ENCODE results near the gene ARL4A. TPM values are rescaled to one million over a fixed set of nuclear protein-coding genes. Genes with fewer than 3 reads are reported as not detected.
"Not testable (repeated sequence)": the region's sequence is repeated elsewhere in the genome, so short reads cannot be mapped to it uniquely, and the experiment has no call there.

ARL4A gene
- total RNA-seq, 2 donors from 2014 or later, result 27.5 to 88.8 TPM

DNA sequence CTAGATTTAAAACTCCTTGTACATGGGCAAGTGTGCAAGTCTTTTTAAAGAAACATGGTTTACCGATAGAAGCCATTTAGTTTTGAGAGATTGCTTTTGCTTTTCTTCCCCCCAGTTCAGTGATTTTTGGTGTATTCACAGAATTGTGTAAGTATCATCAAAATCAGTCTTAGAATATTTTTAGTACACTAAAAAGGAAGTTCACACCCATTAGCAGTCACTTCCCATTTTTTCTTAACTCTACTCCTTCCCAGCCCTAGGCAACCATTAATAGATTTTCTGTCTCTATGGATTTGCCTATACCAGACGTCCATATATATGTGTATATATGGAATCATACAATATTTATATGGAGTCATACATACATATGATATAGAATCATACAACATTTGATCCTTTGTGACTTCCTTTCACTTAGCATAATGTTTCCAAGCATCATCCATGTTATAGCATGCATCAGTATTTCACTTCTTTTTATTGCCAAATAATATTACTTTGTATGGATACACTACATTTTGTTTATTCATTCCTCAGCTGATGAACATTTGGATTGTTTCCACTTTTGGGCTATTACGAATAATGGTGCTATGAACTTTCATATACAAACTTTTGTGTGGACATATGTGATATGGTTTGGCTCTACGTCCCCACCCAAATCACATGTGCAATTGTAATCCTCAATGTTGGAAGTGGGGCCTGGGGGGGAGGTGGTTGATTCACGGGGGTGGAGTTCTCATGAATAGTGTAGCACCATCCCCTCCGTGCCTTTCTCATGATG is 16.5 kb upstream of the ARL4A start:
- Histone ChIP-seq H3K9me3 (no peaks in the 10 kb centered on the region), H3K4me3 (no peak overlapping the region), H3K36me3 (no peaks in the 10 kb centered on the region), H3K9ac (ENCODE audit: low read depth in 2 of 2, low read length in 2 of 2) (no peak overlapping the region), H3K27me3 (no peaks in the 10 kb centered on the region), H3K4me1 (no peaks in the 10 kb centered on the region), H3K27ac (no peak overlapping the region)
- no peak for DNase-seq
- TF ChIP-seq, protein P1, sequence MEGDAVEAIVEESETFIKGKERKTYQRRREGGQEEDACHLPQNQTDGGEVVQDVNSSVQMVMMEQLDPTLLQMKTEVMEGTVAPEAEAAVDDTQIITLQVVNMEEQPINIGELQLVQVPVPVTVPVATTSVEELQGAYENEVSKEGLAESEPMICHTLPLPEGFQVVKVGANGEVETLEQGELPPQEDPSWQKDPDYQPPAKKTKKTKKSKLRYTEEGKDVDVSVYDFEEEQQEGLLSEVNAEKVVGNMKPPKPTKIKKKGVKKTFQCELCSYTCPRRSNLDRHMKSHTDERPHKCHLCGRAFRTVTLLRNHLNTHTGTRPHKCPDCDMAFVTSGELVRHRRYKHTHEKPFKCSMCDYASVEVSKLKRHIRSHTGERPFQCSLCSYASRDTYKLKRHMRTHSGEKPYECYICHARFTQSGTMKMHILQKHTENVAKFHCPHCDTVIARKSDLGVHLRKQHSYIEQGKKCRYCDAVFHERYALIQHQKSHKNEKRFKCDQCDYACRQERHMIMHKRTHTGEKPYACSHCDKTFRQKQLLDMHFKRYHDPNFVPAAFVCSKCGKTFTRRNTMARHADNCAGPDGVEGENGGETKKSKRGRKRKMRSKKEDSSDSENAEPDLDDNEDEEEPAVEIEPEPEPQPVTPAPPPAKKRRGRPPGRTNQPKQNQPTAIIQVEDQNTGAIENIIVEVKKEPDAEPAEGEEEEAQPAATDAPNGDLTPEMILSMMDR (IDR thresholded peaks at IDR 0.05), result no peak
- intact Hi-C loops (cut with DNase I), result no loop called here

DNA sequence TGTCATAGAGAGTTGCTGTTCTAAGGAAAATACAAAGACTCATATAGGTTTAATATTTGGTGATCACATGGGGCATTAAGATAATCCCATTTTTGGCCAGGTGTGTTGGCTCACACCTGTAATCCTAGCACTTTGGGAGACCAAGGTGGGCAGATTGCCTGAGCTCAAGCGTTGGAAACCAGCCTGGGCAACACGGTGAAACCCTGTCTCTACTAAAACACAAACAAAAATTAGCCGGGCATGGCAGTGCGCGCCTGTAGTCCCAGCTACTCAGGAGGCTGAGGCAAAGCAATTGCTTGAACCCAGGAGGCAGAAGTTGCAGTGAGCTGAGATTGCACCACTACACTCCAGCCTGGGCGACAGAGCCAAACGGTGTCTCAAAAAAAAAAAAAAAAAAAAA is 14.0 kb upstream of the ARL4A start:
- H3K9ac ChIP-seq (ENCODE audit: low read depth in 2 of 2, low read length in 2 of 2); intact Hi-C loops (cut with DNase I); H3K4me1 ChIP-seq; H3K27ac ChIP-seq; H3K27me3 ChIP-seq; H3K4me3 ChIP-seq; DNase-seq; H3K9me3 ChIP-seq; H3K36me3 ChIP-seq: not testable (repeated sequence)

DNA sequence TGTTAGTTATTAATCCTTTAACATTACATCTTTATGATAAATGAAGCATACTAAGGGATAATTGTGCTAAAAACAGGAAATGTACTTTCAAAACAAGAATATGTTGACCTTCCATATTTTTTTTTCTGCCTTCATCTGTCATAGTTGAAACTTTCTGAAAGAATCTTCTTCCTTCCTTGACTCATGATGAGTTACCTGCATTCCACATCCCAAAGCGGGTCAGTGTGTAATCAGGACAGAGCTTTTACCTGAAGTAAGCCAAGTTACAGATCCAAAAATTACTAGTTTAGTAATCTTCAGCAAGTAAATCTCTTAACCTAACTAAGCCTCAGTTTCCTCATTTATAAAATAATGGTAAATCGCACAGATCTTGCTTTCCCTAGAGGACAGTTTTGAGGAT is 13.4 kb upstream of the ARL4A start:
- no peaks in the 10 kb centered on the region for H3K4me1 ChIP-seq
- DNase-seq, result no peak
- intact Hi-C loops (cut with DNase I), result no loop called here
- no peaks in the 10 kb centered on the region for H3K27me3 ChIP-seq
- TF ChIP-seq, protein P1 (IDR thresholded peaks at IDR 0.05), result no peak
- no peak overlapping the region for H3K9ac ChIP-seq (ENCODE audit: low read depth in 2 of 2, low read length in 2 of 2)
- no peak overlapping the region for H3K27ac ChIP-seq
- no peak overlapping the region for H3K4me3 ChIP-seq
- H3K36me3 ChIP-seq, result no peaks in the 10 kb centered on the region
- no peaks in the 10 kb centered on the region for H3K9me3 ChIP-seq

DNA sequence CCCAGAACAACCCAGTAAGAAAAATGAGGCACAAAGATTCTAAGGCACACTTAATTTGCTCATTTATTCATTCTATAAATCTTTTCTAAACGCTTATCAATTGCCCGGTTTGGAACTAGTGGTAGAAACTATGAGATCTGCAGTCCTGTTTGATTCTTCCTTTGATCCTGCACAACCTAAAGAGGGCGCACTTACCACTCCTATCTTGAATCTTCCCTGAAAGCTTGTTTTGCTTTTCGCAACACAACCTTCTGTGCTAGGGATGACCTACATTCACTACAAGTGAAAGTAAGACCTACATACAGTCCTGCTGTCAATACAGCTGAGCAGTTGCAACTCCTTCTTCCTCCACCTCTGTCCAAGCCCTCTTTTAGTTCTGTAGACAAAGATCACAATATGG is 12.6 kb upstream of the ARL4A start:
- H3K27me3 ChIP-seq, result no peaks in the 10 kb centered on the region
- no peaks in the 10 kb centered on the region for H3K4me1 ChIP-seq
- TF ChIP-seq, protein P1 (IDR thresholded peaks at IDR 0.05), result peak; percentile 30
- H3K4me3 ChIP-seq, result no peak overlapping the region
- no peaks in the 10 kb centered on the region for H3K9me3 ChIP-seq
- H3K36me3 ChIP-seq, result no peaks in the 10 kb centered on the region
- no peak overlapping the region for H3K9ac ChIP-seq (ENCODE audit: low read depth in 2 of 2, low read length in 2 of 2)
- intact Hi-C loops (cut with DNase I), result no loop called here
- H3K27ac ChIP-seq, result no peak overlapping the region
- peak; percentile 51 for DNase-seq

DNA sequence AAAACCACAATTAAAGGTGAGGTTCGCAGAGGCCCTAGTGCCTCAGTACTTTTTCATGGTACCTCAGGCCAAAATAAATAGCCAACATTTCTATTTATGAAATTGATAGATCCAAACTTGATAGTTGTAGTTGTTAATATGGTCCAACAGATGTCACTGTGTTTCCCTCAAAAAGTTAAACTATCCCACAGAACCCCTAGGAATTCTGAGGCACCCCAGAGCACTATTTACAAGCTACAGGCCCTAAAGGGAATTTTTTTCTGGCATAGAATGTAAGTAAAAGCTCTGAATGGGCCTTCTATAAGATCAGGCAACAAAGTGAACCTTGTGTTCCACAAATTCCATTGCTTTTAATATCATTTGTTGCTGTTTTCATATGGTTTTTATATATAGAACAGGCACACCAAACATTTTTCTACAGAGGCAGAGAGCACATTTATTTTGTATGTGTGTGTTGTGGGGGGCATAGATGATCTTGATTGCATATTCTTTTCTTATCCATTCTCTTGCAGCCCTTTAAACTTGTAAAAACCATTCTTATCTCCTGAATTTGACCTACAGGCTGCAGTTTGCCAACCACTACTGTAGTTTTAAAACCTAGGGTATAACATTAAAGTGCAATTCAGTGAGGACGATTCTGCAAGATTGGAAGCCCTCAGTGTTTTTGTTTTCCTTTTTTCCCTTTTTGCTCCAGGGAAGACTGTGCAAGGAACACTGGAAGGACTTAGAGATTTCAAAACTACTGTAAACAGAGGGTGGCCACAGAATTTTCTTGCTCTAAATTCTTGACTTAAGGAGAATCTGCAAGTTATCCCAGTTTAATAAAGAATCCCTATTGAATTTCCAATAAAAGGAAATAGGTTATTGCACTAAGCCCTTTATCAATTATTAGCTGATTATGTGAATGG is 3.5 kb upstream of the ARL4A start:
- DNase-seq, result no peak

More for the DNA sequence above, 3.5 kb upstream of the ARL4A start:
- Histone ChIP-seq H3K27me3 (no peaks in the 10 kb centered on the region), H3K9ac (ENCODE audit: low read depth in 2 of 2, low read length in 2 of 2) (no peak overlapping the region), H3K4me3 (no peak overlapping the region), H3K9me3 (no peaks in the 10 kb centered on the region), H3K36me3 (no peaks in the 10 kb centered on the region), H3K4me1 (no peaks in the 10 kb centered on the region), H3K27ac (no peak overlapping the region)
- intact Hi-C loops (cut with DNase I), result loop anchor here (2.0 to 10.0 kb wide), 3 partner anchors 43 to 578 kb away; no protein-coding TSS in a partner anchor
- TF ChIP-seq, protein P1 (IDR thresholded peaks at IDR 0.05), result peak; percentile 26
